ENCODE measurements around the gene IFT43. TPM values are rescaled to one million over a fixed set of nuclear protein-coding genes. Genes with fewer than 3 reads are reported as not detected.

Gene IFT43
- total RNA-seq, 2 donors from 2014 or later, result 46.3 to 49.6 TPM

GRCh38 chr14:75944607-75945241, 40.8 kb upstream of the IFT43 start:
- Histone ChIP-seq H3K4me3 (ENCODE audit: low read length) (no peak overlapping the region), H3K27me3 (ENCODE audit: control insufficient read depth, insufficient read depth, low read length, poor library complexity, severe bottlenecking) (no peaks in the 10 kb centered on the region), H3K9me3 (ENCODE audit: control insufficient read depth, low read length) (no peaks in the 10 kb centered on the region), H3K27ac (ENCODE audit: low read depth, low read length) (no peak overlapping the region), H3K9ac (ENCODE audit: extremely low read depth, low read length, poor library complexity, severe bottlenecking) (no peak overlapping the region), H3K36me3 (ENCODE audit: control insufficient read depth, insufficient read depth, low read length) (no peaks in the 10 kb centered on the region), H3K4me1 (ENCODE audit: control insufficient read depth, insufficient read depth, low read length) (no peaks in the 10 kb centered on the region)
- Mint-ChIP-seq H3K36me3 (ENCODE audit: low read depth) (peaks cover 17% of the 10 kb centered on the region), H3K4me3 (no peak overlapping the region), H3K27me3 (ENCODE audit: insufficient read depth) (no peaks in the 10 kb centered on the region), H3K4me1 (peaks cover 3% of the 10 kb centered on the region), H3K27ac (no peak overlapping the region), H3K9me3 (no peaks in the 10 kb centered on the region)
- TF ChIP-seq, protein P1, sequence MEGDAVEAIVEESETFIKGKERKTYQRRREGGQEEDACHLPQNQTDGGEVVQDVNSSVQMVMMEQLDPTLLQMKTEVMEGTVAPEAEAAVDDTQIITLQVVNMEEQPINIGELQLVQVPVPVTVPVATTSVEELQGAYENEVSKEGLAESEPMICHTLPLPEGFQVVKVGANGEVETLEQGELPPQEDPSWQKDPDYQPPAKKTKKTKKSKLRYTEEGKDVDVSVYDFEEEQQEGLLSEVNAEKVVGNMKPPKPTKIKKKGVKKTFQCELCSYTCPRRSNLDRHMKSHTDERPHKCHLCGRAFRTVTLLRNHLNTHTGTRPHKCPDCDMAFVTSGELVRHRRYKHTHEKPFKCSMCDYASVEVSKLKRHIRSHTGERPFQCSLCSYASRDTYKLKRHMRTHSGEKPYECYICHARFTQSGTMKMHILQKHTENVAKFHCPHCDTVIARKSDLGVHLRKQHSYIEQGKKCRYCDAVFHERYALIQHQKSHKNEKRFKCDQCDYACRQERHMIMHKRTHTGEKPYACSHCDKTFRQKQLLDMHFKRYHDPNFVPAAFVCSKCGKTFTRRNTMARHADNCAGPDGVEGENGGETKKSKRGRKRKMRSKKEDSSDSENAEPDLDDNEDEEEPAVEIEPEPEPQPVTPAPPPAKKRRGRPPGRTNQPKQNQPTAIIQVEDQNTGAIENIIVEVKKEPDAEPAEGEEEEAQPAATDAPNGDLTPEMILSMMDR (conservative IDR thresholded peaks at IDR 0.05), result no peak
- DNase-seq, result no peak
- 93 to 97% methylated on average over 4 of the region's 4 CpGs for WGBS, 2 experiments (ENCODE audit: insufficient coverage in 1 of 2, insufficient read length in 1 of 2)

DNA sequence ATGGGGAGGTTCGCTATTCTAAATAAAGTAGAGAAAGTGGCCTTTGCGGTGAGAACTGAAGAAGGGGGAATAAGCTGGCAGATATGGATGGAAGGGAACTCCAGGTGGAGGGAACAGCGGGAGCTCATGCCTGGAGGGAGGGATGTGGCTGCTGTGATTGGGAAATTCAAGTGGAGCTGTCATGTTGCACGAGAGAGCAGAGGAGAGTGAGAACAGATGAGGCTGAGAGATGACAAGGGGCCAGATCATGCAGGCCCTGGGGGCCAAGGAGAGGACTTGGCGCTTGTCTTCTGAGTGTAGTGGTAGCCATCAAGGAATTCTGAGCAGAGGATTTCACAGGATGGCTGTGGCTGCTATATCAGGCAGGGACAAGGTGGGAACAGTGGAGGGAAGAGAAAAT, 38.8 kb upstream of the IFT43 start:
- Histone ChIP-seq H3K27me3 (ENCODE audit: control insufficient read depth, insufficient read depth, low read length, poor library complexity, severe bottlenecking) (no peaks in the 10 kb centered on the region), H3K36me3 (ENCODE audit: control insufficient read depth, insufficient read depth, low read length) (peaks cover 1% of the 10 kb centered on the region), H3K4me3 (ENCODE audit: low read length) (no peak overlapping the region), H3K9me3 (ENCODE audit: control insufficient read depth, low read length) (no peaks in the 10 kb centered on the region), H3K9ac (ENCODE audit: extremely low read depth, low read length, poor library complexity, severe bottlenecking) (no peak overlapping the region), H3K4me1 (ENCODE audit: control insufficient read depth, insufficient read depth, low read length) (no peaks in the 10 kb centered on the region), H3K27ac (ENCODE audit: low read depth, low read length) (no peak overlapping the region)
- Mint-ChIP-seq H3K36me3 (ENCODE audit: low read depth) (peaks cover 16% of the 10 kb centered on the region), H3K9me3 (no peaks in the 10 kb centered on the region), H3K4me1 (peaks cover 3% of the 10 kb centered on the region), H3K4me3 (no peak overlapping the region), H3K27ac (no peak overlapping the region), H3K27me3 (ENCODE audit: insufficient read depth) (no peaks in the 10 kb centered on the region)
- no peak for DNase-seq
- TF ChIP-seq, protein P1 (conservative IDR thresholded peaks at IDR 0.05), result no peak
- 84% methylated on average over 3 to 5 of the region's 5 CpGs for WGBS, 2 experiments (ENCODE audit: insufficient coverage in 1 of 2, insufficient read length in 1 of 2)

DNA sequence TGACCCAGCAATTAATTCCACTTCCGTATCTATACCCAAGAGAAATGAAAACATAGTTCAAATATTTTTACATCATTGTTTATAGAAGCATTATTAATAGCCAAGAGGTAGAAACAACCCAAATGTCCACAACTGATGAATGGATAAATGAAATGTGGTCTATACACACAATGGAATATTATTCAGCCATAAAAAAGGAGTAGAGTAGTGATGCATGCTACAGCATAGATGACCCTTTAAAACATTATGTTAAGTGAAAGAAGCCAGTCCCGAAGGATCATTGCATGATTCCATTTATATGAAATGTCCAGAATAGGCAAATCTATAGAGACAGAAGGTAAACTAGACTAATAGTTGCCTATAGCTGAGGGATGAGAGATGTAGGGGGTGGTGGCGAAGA, 33.1 kb upstream of the IFT43 start:
- Histone ChIP-seq H3K4me3 (ENCODE audit: low read length) (no peak overlapping the region), H3K4me1 (ENCODE audit: control insufficient read depth, insufficient read depth, low read length) (no peaks in the 10 kb centered on the region), H3K27ac (ENCODE audit: low read depth, low read length) (no peak overlapping the region), H3K27me3 (ENCODE audit: control insufficient read depth, insufficient read depth, low read length, poor library complexity, severe bottlenecking) (no peaks in the 10 kb centered on the region), H3K36me3 (ENCODE audit: control insufficient read depth, insufficient read depth, low read length) (peaks cover 11% of the 10 kb centered on the region), H3K9ac (ENCODE audit: extremely low read depth, low read length, poor library complexity, severe bottlenecking) (no peak overlapping the region), H3K9me3 (ENCODE audit: control insufficient read depth, low read length) (no peaks in the 10 kb centered on the region)
- Mint-ChIP-seq H3K4me3 (no peak overlapping the region), H3K4me1 (no peaks in the 10 kb centered on the region), H3K27me3 (ENCODE audit: insufficient read depth) (no peaks in the 10 kb centered on the region), H3K27ac (no peak overlapping the region), H3K36me3 (ENCODE audit: low read depth) (peaks cover 19% of the 10 kb centered on the region), H3K9me3 (peaks cover 2% of the 10 kb centered on the region)
- DNase-seq, result no peak
- TF ChIP-seq, protein P1 (conservative IDR thresholded peaks at IDR 0.05), result no peak
- 96 to 100% methylated on average over 1 to 3 of the region's 3 CpGs for WGBS, 2 experiments (ENCODE audit: insufficient coverage in 1 of 2, insufficient read length in 1 of 2)
